ENCODE data around the gene NDUFB6.

DNA sequence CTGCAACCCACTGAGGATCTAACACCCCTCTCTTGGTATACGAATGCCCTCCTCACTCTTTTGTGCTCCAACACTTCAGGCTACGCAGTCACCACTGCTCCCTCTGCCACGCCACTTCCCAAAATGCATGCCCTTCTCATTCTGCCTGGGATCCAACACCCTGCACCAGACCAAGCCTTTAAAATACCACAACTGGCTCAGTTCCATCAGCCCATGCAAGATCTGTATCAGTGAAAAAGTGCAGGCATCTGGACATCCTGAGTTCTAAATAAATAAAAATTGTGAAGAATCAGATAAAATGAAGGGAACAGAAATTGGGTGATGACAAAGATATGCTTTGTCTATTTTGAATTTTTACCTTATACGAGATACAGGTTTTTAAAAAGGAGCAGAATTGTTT is 2.7 kb downstream of the NDUFB6 start:
- TF ChIP-seq YY1 (IDR thresholded peaks at IDR 0.05) (no peak), REST (IDR thresholded peaks at IDR 0.05) (no peak), CTCF (IDR thresholded peaks at IDR 0.05; ENCODE audit: low read depth, low read length, missing input control) (no peak), TAF1 (conservative IDR thresholded peaks at IDR 0.05) (no peak), RXRA (IDR thresholded peaks at IDR 0.05) (no peak)
